HG03460 (cell line): ENCODE results near the gene RNU1-2.
"Not testable (repeated sequence)": the region's sequence is repeated elsewhere in the genome, so short reads cannot be mapped to it uniquely, and the experiment has no call there.

Source experiments
- ATAC-seq: cut with Tn5 transposase; IDR thresholded peaks from one replicate; pipeline ENCODE4 v1.9.1; 2021; ENCODE audit not compliant: unreplicated experiment

The RNU1-2 gene

DNA sequence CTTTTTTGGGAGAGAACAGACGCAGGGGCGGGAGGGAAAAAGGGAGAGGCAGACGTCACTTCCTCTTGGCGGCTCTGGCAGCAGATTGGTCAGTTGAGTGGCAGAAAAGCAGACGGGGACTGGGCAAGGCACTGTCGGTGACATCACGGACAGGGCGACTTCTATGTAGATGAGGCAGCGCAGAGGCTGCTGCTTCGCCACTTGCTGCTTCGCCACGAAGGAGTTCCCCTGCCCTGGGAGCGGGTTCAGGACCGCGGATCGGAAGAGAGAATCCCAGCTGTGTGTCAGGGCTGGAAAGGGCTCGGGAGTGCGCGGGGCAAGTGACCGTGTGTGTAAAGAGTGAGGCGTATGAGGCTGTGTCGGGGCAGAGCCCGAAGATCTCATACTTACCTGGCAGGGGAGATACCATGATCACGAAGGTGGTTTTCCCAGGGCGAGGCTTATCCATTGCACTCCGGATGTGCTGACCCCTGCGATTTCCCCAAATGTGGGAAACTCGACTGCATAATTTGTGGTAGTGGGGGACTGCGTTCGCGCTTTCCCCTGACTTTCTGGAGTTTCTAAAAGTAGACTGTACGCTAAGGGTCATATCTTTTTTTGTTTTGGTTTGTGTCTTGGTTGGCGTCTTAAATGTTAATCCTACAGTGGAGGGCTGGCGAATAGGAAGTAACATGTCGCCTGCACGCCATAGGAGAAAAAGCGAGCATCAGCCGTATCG lies at the start of gene RNU1-2:
TSS of gene RNU1-2 (plus strand) at position 383 of the 718 bp plus-strand sequence.
- ATAC-seq, result peak; percentile 99

DNA sequence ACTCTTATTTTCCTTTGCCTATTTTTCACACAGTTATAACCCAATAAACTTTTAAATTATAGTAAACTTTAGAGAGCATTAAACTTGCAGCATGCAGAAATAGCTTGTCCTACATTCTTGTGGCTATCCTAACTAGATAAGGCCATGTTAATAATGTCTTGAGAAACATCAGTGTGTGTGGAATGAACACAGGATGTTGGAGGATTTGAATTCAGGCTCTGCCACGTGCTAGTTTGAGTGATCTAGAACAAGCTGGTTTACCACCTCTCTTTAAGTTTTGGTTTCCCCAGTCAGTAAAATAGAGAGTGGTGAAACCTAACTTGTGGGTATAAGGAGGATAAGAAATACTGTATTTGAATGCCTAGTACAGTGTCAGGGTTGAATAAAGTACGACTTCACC lies 39.6 kb upstream of the RNU1-2 start:
- ATAC-seq, result not testable (repeated sequence)

DNA sequence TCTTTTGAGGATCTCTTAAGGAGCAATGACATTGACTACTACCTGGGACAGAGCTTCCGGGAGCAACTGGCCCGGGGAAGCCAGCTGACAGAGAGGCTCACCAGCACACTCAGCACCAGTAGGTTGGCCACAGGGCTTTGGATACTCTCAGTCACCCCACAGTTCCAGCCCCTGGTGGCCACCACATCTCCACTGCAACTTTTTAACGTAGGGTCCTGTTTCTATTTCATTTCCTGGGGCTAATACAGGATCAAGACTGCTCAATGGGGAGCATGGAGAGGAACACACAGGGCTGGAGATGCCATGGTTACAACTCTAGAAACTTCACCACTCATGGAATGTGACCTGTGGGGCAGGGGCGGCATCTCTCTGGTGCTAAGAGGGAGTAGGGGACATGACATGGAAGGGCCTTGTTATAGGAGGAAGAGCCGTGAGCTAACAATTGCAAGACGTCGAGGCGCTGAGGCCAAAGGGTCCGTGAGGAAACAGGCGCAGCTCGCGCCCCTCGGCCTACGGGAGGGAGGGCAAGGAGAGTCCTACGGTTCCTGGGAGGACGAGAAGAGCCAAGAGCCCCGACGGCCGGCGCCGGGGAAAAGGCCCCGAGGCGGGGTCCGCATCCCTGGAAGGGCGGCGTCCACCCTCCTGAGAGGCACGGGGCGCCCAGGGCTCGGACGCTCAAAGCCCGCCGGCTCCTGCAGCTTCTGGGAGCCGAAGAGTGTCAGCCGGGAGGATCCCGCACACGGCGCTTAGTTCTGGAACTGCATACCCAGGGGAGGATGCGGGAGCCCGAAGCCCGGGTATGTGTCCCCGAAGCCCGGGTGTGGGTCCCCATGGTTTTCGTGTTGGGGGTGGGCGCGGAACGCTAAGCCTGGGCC lies 36.4 kb upstream of the RNU1-2 start:
- not testable (repeated sequence) for ATAC-seq

DNA sequence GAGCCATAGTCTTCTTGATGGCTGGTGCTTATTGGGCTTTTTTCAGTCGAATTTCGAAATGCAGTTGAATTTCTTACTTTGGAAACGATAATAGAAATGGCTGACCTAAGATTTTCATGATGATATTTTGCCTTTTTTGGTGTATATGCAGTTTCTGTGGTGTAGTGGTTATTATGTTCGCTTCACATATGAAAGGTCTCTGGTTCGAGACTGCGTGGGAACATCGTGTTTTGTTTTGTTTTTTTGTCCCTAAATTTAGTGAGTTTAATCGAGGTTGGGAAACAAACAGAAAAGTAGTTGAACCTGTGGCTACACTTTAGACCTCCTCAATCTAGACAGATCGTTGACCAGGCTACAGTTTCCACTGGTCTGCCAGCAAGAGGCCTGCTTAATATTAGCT lies 35.7 kb upstream of the RNU1-2 start:
- ATAC-seq, result not testable (repeated sequence)

DNA sequence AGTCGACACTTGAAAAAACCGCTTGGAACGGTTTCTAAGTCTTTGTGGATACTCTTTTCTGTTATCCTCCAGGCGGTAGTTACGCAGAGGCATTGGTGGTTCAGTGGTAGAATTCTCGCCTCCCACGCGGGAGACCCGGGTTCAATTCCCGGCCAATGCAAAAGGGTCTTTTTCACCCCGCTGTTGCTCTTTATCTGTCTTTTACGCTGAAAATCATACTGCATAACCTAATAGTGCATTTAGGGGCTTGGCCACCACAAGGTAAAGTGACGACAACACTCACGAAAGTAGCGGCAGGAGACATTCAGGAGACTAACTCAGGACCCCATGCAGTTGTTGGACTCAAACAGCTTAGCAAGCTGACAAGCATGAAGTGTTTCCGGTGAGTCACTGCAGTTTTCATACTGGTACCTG lies 33.9 kb upstream of the RNU1-2 start:
- not testable (repeated sequence) for ATAC-seq

DNA sequence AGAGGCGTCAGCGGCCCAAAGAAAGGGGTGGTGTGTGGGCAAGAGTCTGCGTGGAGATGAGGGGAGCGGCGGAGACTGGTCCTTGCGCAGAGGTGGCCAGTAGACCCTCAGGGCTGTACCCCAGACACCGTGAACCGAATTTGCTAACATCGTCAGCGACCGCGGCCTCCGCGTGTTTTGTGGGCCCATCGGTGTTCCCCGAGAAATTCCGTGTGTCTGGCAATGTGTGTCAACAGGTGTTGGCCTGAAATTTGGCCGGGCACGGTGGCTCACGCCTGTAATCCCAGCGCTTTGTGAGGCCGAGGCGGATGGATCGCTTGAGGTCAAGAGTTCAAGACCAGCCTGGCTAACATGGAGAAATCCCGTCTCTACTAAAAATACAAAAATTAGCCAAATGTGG lies 33.4 kb upstream of the RNU1-2 start:
- not testable (repeated sequence) for ATAC-seq

DNA sequence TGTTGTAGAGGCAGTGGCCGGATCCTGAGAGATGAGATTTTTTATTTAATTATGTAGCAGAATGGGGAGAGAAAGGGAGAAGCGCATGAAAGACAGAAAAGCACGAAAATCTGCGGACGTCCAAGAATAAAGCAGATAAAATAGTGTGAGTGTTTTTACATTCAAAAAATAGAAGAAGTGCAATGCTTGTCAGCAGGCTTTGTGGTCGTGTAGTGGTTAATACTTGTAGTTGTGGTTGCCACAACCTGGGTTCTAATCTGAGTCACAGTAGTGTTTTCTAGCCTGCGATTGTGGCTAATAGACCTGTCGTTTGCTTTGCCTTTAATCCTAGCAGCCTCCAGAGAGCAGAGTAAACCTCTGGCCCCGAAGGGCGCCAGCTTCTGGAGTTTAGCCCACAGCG lies 32.8 kb upstream of the RNU1-2 start:
- not testable (repeated sequence) for ATAC-seq

DNA sequence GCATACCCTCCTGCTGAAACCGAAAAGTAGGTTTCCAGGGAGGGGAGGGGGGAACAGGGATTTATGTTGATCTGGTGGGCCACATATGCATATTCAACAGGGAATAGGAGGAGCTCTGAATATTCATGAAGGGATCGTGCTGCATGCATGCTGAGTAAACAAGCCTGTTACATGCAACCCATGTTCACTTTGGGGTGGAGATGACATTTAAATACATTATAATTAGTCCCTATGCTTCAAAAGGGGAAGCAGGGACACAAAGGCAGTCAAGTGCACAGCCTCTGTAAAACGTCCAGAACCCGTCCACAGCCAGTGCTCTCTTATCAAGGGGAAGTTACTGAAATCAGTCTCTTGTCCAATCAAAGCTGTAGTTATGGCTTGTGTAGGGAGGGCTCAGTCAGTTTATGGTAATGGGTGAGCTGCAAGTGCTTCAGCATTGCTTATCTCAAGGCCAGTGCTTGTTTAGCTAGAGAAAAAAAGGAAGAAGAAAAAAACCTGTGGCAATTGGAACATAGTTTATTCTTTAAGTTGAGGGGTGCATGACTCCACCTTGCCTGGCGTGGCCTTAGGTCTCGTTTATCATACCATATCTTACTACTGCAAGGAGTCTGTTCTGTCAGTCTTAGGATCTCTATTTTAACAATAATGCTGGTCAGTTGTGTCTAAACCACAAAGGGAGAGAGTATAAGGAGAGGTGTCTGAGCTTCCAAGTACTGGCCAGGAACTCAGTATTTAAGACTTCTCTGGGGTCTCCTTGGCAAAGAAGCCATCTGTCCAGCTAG lies 28.7 kb upstream of the RNU1-2 start:
- not testable (repeated sequence) for ATAC-seq

DNA sequence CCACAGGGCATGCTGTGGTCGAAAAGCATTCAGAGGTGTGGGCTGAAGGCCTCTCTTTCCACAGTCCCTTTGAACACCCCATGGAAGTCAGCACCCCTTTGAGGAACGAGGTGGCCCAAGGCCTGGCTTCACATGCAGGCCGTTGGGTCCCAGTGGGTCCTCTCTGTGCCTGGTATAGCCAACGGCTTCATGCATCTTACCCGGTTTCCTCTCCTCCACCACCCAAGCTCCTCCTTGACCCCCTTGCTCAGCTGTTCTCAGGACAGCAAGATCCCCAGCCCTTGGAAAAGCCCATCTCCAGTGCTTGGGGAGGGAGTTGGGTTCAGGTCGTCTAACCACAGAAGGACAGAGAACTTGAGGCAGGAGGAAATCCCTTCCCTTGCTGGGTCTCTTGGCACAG lies 27.0 kb upstream of the RNU1-2 start:
- ATAC-seq, result not testable (repeated sequence)

DNA sequence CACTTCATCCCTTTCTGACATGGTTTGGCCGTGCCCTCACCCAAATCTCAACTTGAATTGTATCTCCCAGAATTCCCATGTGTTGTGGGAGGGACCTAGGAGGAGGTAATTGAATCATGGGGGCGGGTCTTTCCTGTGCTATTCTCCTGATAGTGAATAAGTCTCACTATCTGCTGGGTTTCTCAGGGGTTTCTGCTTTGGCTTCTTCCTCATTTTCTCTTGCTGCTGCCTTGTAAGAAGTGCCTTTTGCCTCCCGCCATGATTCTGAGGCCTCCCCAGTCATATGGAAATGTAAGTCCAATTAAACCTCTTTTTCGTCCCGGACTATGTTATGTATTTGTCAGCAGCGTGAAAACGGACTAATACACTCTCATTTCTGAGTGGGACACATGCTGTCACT lies 25.8 kb upstream of the RNU1-2 start:
- not testable (repeated sequence) for ATAC-seq

DNA sequence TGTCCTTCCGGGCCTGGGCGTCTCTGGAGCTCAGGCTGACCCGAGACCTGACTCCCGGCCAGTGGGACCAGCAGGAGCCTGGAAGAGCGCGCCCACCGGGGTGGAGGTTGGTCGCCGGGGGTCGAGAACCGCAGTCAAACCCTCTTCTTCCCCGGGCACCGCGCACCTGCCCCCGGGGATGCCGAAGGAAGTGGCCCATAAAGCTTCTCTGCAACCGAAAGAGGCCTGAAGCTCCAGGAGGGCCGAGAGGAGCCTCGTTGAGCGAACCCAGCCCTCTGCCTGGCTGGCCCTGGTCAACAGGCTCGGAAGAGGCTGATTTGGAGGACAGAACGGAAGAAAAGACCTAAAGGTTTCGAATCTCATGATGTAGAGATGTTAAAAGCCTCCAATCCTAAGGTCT lies 24.6 kb upstream of the RNU1-2 start:
- not testable (repeated sequence) for ATAC-seq

DNA sequence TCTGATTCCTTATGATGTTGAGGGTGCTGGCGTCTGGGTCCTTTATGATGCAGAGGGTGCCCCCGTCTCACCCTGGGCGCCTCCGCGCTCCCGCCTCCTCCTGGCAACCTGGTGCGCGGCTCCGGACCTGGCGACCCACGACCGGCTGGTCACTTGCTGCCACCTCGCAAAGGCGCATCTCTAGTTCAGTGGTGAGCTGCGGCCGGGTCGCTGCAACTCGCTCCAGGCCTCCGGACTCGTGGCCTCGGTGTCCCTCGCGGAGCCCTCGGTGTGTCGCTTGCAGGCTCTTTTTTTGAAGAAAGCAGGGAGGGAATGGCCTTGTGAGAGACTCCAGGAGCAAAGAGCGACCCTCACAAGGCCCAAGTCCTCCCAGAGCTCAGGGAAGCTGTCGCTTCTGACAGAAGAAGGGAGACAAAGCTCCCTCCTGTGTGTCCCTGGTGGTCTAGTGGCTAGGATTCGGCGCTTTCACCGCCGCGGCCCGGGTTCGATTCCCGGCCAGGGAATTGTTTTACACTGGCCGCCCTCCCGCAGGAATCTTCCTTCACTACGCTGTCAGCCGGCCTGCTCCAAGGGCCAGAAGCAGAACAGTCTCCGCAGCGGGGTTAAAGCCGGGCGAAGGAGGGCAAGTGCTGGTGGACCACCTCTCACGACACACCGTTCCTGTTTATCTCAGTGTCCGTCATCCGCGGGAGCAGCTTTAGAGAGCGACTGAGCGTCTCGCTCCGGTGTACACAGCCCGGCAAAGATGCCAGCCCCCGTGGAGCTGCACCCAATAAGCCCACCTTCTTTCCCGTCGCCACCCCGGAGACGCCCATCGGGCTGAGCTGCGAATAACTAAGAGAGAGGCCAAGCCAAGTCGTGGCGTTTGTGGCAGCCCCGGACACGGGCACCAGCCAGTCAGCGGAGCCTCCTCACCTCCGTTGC lies 23.4 kb upstream of the RNU1-2 start:
- not testable (repeated sequence) for ATAC-seq

DNA sequence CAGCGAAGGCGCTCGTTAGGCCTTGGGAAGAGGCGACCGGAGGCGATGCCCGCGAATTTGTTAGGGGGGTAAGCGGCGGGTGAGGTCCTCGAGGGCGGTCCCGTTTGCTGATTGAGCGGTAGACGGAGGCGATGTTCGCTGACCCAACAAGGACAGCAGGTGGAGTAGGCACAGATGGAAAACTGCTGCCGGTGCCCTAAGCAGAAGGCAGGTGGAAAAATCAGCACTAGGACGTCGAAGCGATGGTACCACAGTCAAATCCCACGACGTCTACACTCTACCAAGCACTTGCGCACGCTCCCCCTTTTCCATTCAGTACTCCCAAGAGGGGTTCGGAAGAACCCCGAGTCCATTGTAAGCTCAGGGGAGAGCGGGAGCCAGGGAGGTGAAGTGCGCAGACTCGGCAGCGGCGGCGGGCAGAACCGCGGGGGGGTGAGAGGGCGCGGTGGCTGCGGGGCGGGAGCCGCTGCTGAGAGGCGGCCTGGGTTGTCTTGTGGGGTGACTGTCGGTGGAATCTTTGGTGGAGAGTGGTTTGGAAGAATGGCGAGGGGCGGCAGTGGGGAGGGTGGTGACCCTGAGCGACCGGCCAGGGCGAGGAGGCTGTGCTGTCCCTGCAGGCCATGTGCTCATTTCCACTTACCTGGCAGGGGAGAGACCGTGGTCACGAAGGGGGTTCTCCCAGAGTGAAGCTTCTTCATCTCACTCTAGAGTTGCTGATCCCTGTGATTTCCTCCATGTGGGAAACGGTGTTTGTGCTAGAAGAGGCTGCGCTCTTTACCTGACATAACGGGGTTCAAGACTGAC lies 22.5 kb upstream of the RNU1-2 start:
- ATAC-seq, result not testable (repeated sequence)

DNA sequence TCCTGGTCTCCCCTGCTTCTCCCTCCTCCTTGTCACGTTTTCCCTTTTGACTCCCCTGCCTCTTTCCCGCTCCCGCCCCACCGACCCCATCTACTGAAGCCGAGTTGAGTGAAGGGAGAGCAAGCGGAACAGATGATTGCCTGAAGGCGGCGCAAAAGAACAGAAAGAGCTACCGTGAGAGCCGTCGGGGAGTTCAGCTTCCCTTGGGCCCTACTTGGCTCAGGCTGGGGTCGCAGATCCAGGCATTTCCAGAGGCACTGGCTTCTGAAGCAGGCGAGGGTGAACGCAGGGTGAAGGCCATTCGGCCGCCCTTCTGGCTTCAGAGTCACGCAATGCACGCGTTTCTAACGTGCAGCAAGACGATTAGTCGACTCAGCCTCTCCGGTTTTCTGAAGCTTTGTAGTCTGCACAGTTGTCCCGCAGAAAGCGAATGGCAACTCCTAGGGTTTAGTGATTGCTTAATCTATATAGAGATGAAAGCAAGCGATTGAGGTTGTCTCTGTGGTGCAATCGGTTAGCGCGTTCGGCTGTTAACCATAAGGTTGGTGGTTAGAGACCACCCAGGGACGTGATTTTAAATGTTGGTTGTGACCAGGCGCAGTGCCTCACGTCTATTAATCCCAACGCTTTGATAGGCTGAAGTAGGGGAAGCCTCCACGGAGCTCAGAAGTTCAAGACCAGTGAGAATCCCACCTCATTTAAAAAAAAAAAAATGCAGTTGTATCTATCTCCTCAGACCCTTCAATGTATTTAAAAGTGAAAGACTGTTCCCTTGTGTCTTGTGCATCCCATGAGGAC lies 20.6 kb upstream of the RNU1-2 start:
- not testable (repeated sequence) for ATAC-seq

DNA sequence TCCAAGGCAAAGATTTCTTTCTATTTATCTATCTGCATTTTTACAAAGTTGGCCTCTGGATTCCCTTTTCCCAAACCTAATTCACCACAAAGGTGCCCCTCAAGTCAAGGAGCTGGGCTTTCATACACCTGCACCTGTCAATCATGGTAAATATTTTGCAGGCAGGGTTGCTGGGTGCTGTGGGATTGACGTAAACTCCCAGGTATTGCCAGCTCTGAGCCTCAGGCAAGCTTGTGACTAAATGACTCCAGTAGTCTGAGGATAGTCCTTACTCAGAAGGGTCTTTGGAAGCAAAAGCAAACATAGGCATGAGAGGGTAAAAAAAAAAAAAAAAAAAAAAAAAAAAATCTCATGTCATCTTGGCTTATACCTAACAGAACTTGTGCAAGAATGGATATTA lies 14.0 kb upstream of the RNU1-2 start:
- not testable (repeated sequence) for ATAC-seq

DNA sequence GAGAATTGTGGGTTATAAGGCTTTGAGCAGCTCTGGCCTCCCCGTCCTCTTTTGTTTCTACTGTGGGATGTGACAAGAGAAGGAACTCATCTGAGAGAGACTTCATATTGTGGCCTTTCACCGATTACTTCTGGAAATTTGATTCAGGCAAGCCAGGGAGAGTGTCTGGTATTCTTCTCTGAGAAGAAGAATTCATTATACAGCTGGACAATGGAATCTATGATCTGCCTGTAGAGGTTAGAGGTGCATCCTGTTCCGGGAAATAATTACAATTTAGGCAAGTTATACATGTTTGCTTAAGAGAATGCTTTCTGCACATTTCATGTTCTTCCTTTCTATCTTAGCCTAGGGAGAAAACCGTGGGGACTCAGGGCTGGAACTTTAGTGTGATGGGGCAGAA lies 12.8 kb upstream of the RNU1-2 start:
- no peak for ATAC-seq

DNA sequence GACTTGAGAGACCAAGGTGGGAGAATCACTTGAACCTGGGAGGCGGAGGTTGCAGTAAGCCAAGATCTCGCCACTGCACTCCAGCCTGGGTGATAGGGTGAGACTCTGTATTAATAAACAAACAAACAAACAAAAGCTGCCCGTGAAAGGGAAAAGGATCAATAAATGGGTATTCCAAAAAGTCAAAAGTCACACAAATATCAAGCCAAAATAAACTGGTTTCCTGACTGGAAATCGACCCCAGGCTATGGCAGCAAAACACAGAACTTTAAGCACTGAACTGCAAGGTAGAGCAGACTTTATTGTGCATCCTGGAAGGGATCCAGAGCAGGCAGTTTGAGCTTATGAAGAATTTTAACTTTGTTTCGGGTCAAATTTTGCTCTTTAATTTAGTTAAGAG lies 11.3 kb upstream of the RNU1-2 start:
- ATAC-seq, result not testable (repeated sequence)

DNA sequence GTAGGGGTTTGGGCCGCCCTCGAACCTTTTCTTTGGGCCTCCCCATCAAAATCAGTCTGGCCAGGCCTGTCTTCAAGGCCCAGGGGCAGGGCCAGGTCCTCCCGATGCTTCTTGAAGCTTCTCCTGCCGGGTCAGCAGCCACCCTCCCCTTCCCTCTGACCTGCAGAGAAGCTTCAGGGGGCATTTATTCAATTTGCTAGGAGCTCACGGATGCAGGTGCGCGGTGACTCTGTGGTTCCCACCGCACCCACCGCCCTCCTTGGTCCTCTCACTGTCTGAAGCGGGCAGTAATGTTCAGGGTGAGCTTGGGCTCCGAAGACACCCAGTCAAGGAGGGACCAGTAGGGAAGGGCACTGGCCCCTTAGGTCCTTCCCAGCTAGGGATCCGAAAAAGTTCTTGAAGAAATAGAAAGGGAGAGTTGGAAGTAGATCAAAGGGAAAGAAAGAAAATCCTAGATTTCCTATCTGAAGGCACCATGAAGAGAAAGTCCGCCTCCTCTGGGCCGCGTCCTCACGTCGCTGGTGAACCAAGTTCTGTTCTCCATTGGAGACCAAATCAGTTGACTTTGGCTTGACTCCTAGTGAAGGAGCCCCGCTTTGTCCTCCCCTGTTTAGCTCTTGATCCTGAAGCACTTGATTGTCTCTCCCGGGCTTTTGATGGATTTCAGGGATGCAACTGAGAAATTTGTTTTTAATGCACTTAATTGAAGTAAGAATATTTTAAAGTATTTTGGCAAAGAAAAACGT lies 8.7 kb upstream of the RNU1-2 start:
- no peak for ATAC-seq
